HEK293T (cell line): Measurements from ENCODE around the gene PON3.

Source experiments
- BHLHE40 ChIP-seq: fragments of 450-650 bp; IDR thresholded peaks from 2 replicates; pipeline ENCODE4 v1.6.1; 2016; ENCODE audit warnings: mild to moderate bottlenecking, moderate library complexity, borderline replicate concordance
- ELF4 ChIP-seq: fragments of 450-650 bp; IDR thresholded peaks from 2 replicates; pipeline ENCODE4 v1.6.1; 2017; ENCODE audit warnings: antibody characterized with exemption
- FOXA1 ChIP-seq: fragments of 450-650 bp; IDR thresholded peaks from 2 replicates; pipeline ENCODE4 v1.6.1; 2016; ENCODE audit warnings: mild to moderate bottlenecking
- FOXM1 ChIP-seq: fragments of 450-650 bp; IDR thresholded peaks from 2 replicates; pipeline ENCODE4 v1.6.1; 2017; ENCODE audit warnings: mild to moderate bottlenecking, borderline replicate concordance
- LEF1 ChIP-seq: fragments of 450-650 bp; IDR thresholded peaks from 2 replicates; pipeline ENCODE4 v1.6.1; 2017; ENCODE audit warnings: mild to moderate bottlenecking, borderline replicate concordance
- SUZ12 ChIP-seq: fragments of 450-650 bp; IDR thresholded peaks from 2 replicates; pipeline ENCODE4 v1.6.1; 2016; ENCODE audit warnings: mild to moderate bottlenecking

- TF ChIP-seq FOXM1 = no peak
- no peak for TF ChIP-seq BHLHE40
- no peak for TF ChIP-seq SUZ12
- no peak for TF ChIP-seq ELF4
- no peak for TF ChIP-seq FOXA1
- TF ChIP-seq LEF1 = no peak
Observed at GRCh38 chr7:95398155-95398940, 2.2 kb upstream of the PON3 start.
